ENCODE measurements around the gene MID1. TPM values are rescaled to one million over a fixed set of nuclear protein-coding genes. Genes with fewer than 3 reads are reported as not detected.

MID1 gene
- total RNA-seq, 3 donors from 2014 or later = 41.4 to 48.8 (median 48.4) TPM

GRCh38 chrX:10629905-10630304, 9.5 kb upstream of the MID1 start:
- H3K36me3 ChIP-seq (ENCODE audit: low read depth) = no peaks in the 10 kb centered on the region
- DNase-seq (no peak), ATAC-seq (no peak)
- intact Hi-C loops (cut with DNase I, micrococcal nuclease) = loop anchor here (10.0 kb wide), 1 partner anchor 435 kb away; no protein-coding TSS in a partner anchor
- TF ChIP-seq, protein P1, sequence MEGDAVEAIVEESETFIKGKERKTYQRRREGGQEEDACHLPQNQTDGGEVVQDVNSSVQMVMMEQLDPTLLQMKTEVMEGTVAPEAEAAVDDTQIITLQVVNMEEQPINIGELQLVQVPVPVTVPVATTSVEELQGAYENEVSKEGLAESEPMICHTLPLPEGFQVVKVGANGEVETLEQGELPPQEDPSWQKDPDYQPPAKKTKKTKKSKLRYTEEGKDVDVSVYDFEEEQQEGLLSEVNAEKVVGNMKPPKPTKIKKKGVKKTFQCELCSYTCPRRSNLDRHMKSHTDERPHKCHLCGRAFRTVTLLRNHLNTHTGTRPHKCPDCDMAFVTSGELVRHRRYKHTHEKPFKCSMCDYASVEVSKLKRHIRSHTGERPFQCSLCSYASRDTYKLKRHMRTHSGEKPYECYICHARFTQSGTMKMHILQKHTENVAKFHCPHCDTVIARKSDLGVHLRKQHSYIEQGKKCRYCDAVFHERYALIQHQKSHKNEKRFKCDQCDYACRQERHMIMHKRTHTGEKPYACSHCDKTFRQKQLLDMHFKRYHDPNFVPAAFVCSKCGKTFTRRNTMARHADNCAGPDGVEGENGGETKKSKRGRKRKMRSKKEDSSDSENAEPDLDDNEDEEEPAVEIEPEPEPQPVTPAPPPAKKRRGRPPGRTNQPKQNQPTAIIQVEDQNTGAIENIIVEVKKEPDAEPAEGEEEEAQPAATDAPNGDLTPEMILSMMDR (IDR thresholded peaks at IDR 0.05) = no peak
- no peaks in the 10 kb centered on the region for H3K9me3 ChIP-seq
- no peaks in the 10 kb centered on the region for H3K4me1 ChIP-seq (ENCODE audit: low read depth)
- no peak overlapping the region for H3K4me3 ChIP-seq

- no peaks in the 10 kb centered on the region for H3K36me3 ChIP-seq (ENCODE audit: low read depth)
- no peaks in the 10 kb centered on the region for H3K4me1 ChIP-seq (ENCODE audit: low read depth)
- H3K9me3 ChIP-seq = no peaks in the 10 kb centered on the region
- intact Hi-C loops (cut with DNase I, micrococcal nuclease) = no loop called here
- no peak overlapping the region for H3K4me3 ChIP-seq
- TF ChIP-seq, protein P1 (IDR thresholded peaks at IDR 0.05) = no peak
- ATAC-seq = no peak
- DNase-seq = no peak
These were observed 8.5 kb upstream of the MID1 start for GRCh38 chrX:10628906-10629305.

DNA sequence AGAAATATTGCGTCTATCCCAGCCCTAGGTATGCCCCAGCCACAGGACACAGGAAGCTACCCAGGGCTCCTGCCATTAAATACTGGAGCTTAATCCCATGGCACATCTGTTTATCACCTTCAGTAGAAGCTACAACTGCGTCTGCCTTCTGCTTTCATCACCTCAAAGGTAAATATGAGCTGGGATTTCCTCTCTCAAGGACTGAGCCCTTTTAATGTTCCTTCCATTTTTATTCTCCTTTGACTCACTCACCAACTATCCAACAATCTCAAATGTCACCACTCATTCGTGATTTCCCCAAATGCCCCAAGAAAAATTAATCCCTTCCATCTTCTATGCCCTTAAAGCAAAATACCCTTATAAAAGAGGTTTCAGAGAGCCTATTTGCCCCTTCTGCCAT, 1.8 kb upstream of the MID1 start:
- DNase-seq = no peak
- intact Hi-C loops (cut with DNase I, micrococcal nuclease) = no loop called here
- TF ChIP-seq, protein P1 (IDR thresholded peaks at IDR 0.05) = no peak

GRCh38 chrX:10619425-10620046, 849 bp downstream of the MID1 start:
- TF ChIP-seq, protein P1 (IDR thresholded peaks at IDR 0.05) = no peak
- Histone ChIP-seq H3K4me3 (peak overlapping the region; percentile 19), H3K9me3 (no peaks in the 10 kb centered on the region), H3K4me1 (ENCODE audit: low read depth) (peaks cover 6% of the 10 kb centered on the region), H3K36me3 (ENCODE audit: low read depth) (no peaks in the 10 kb centered on the region)
- ATAC-seq (peak; percentile 69), DNase-seq (no peak)
- intact Hi-C loops (cut with DNase I, micrococcal nuclease) = no loop called here

More for the DNA sequence above, 1.8 kb upstream of the MID1 start:
- H3K36me3 ChIP-seq (ENCODE audit: low read depth) = no peaks in the 10 kb centered on the region
- no peaks in the 10 kb centered on the region for H3K9me3 ChIP-seq
- ATAC-seq = no peak
- no peak overlapping the region for H3K4me3 ChIP-seq
- no peaks in the 10 kb centered on the region for H3K4me1 ChIP-seq (ENCODE audit: low read depth)

DNA sequence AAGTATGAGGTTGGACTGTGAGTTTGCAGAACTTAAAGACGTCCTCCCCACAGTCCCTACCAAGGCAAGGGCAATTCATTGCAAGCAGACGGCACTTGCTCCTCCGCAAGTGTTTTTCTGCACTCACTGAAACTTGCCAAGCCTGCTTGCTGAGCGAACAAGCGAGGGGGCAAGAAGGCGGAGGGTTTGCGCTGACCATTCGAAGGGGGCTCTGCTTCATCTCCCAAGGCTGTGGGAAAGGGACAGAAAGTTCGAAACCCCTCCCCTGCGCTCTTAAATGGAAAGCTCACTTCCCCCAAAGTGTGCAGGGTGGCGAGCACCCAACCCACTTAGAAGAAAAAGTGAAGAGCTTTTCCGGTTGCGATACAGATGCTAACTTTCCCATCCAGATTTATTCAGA, 1.4 kb downstream of the MID1 start:
- peak in 2 of 3 donors; percentile 14 to 25 for DNase-seq
- TF ChIP-seq, protein P1 (IDR thresholded peaks at IDR 0.05) = no peak
- H3K36me3 ChIP-seq (ENCODE audit: low read depth) = no peaks in the 10 kb centered on the region
- no peaks in the 10 kb centered on the region for H3K9me3 ChIP-seq
- peaks cover 6% of the 10 kb centered on the region for H3K4me1 ChIP-seq (ENCODE audit: low read depth)
- H3K4me3 ChIP-seq = no peak overlapping the region
- intact Hi-C loops (cut with DNase I, micrococcal nuclease) = no loop called here
- ATAC-seq = peak; percentile 7

DNA sequence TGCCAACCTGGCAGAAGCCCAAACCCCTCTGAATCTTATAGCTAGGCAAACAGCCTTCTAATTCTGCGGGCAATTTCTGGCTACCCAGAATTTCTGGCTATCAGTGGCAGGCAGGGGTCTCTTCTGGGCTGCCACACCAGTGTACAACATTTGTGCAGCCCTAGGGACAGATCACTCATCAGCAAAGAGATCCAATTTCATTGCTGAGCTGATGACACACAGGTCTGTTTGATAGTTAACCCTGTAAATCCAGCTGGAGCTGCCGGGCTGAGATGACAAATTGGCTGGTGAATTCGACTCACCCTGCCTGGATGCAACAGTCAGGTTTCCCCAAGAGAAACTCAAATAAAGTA, 2.4 kb downstream of the MID1 start:
- H3K4me3 ChIP-seq = no peak overlapping the region
- peak in 1 of 3 donors; percentile 35 for DNase-seq
- intact Hi-C loops (cut with DNase I, micrococcal nuclease) = no loop called here
- TF ChIP-seq, protein P1 (IDR thresholded peaks at IDR 0.05) = no peak
- ATAC-seq = peak; percentile 15
- H3K9me3 ChIP-seq = no peaks in the 10 kb centered on the region
- no peaks in the 10 kb centered on the region for H3K36me3 ChIP-seq (ENCODE audit: low read depth)
- peaks cover 6% of the 10 kb centered on the region for H3K4me1 ChIP-seq (ENCODE audit: low read depth)
